Right atrium auricular region (tissue), 2 donors: ENCODE measurements around the gene LRRC32. TPM values are rescaled to one million over a fixed set of nuclear protein-coding genes. Genes with fewer than 3 reads are reported as not detected.

ENCODE experiments used
- DNase-seq: peaks from one replicate; pipeline ENCODE4 v3.0.0-alpha.2; 2019; ENCODE audit warnings: low spot score
- H3K27ac ChIP-seq, 2 donors: fragments of 200-600 bp; sonication (generic); 1 replicate in 1 of 2; 2 replicates in 1 of 2; pipeline ENCODE4 v1.5.1; 2016 to 2019
- H3K27me3 ChIP-seq, 2 donors: fragments of 200-600 bp; sonication (generic); one replicate each; pipeline versions ENCODE4 v1.5.1 to v1.6.0; 2017 to 2019
- H3K36me3 ChIP-seq: fragments of 200-600 bp; sonication (generic); one replicate; pipeline ENCODE4 v1.5.1; 2016
- H3K4me1 ChIP-seq, 2 donors: fragments of 200-600 bp; sonication (generic); one replicate each; pipeline versions ENCODE4 v1.5.1 to v1.6.0; 2017 to 2019
- H3K4me3 ChIP-seq, 2 donors: fragments of 200-600 bp; sonication (generic); 1 replicate in 1 of 2; 2 replicates in 1 of 2; pipeline ENCODE4 v1.5.1; 2017 to 2019; ENCODE audit warnings: mild to moderate bottlenecking in 1 of 2, moderate library complexity in 1 of 2
- H3K9me3 ChIP-seq, 2 donors: fragments of 200-600 bp; sonication (generic); one replicate each; pipeline ENCODE4 v1.5.1; 2019
- CTCF ChIP-seq, 2 donors: fragments of 200-600 bp; sonication (generic); IDR thresholded peaks; one replicate each; pipeline ENCODE4 v1.5.1; 2019; ENCODE audit warnings: antibody characterized with exemption in 2 of 2
- total RNA-seq, 2 donors: library from RNA; depleted of rRNA; stranded (reverse); fragments of >200 nt; gene quantifications; one replicate each; pipeline ENCODE4 v1.1.0, GENCODE V29; 2016

The LRRC32 gene
- total RNA-seq, 2 donors from 2014 or later = 37.9 to 56.0 TPM

- no peak for DNase-seq
- Histone ChIP-seq H3K27me3 (no peaks in the 10 kb centered on the region), H3K27ac (no peak overlapping the region), H3K36me3 (no peaks in the 10 kb centered on the region), H3K4me3 (no peak overlapping the region), H3K4me1 (no peaks in the 10 kb centered on the region), H3K9me3 (peaks cover 0 to 10% of the 10 kb centered on the region in 2 donors)
- no peak for TF ChIP-seq CTCF (IDR thresholded peaks at IDR 0.05)
Observed at GRCh38 chr11:76707293-76707825, 36.8 kb upstream of the LRRC32 start.

- no peak for TF ChIP-seq CTCF (IDR thresholded peaks at IDR 0.05)
- Histone ChIP-seq H3K4me1 (no peaks in the 10 kb centered on the region), H3K27ac (no peak overlapping the region), H3K9me3 (peaks cover 0 to 10% of the 10 kb centered on the region in 2 donors), H3K4me3 (no peak overlapping the region), H3K36me3 (no peaks in the 10 kb centered on the region), H3K27me3 (no peaks in the 10 kb centered on the region)
- DNase-seq = no peak
Observed at GRCh38 chr11:76706667-76707066, 36.1 kb upstream of the LRRC32 start.

GRCh38 chr11:76705826-76706225, 35.3 kb upstream of the LRRC32 start:
- Histone ChIP-seq H3K4me1 (no peaks in the 10 kb centered on the region), H3K36me3 (no peaks in the 10 kb centered on the region), H3K27ac (no peak overlapping the region), H3K27me3 (no peaks in the 10 kb centered on the region), H3K9me3 (peaks cover 0 to 10% of the 10 kb centered on the region in 2 donors), H3K4me3 (no peak overlapping the region)
- DNase-seq = no peak
- no peak for TF ChIP-seq CTCF (IDR thresholded peaks at IDR 0.05)

DNA sequence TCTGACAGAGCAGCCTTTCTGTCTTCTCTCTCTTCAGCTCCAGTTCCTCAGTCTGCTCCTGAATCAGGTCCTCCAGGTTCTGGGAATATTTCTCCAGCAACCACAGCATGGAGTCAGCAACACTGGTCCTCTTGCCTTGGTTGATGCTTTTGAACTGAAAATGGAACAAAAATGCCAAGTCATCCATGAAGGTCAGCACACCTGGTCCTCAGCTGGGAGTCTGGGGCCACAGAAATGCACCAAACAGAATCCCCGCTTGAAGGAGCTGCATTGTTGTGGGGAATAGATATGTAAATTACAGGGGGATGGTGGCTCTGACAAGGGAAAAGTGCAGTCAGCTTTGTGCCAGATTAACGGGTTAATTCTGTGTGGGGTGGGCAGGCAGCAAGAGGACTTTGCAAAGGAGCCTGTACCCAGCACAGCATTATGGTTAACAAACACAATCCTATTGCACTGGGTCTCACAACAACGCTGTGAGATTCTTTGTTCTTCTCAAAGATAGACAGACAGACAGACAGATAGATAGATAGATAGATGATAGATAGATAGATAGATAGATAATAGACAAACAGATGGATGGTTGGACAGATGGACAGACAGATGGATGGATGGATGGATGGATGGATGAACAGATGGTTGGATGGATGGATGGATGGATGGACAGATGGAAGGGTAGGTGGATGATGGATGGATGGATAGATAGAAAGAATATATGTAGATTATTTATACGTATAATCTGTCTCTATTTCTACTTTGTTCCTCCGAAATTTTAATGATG, 33.8 kb upstream of the LRRC32 start:
- peaks cover 0 to 10% of the 10 kb centered on the region in 2 donors for H3K9me3 ChIP-seq
- H3K36me3 ChIP-seq = no peaks in the 10 kb centered on the region
- H3K27me3 ChIP-seq = no peaks in the 10 kb centered on the region
- no peak for DNase-seq
- no peak overlapping the region for H3K4me3 ChIP-seq
- H3K4me1 ChIP-seq = no peaks in the 10 kb centered on the region
- H3K27ac ChIP-seq = no peak overlapping the region
- TF ChIP-seq CTCF (IDR thresholded peaks at IDR 0.05) = no peak

DNA sequence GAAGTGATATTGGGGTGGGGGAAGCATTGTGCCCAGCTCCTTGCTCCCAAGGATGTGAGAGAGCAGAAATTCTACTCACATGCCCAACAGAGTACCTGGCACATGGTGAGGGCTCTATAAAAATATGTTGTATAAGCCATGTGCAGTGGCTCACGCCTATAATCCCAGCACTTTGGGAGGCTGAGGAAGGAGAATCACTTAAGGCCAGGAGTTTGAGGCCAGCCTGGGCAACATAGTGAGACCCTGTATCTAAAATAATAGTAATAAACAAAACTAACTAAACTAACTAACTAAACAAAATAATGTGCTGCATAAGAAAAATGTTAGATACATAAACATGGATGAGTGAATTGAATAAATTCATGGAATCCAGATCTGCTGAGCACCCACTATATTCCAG, 33.2 kb upstream of the LRRC32 start:
- H3K27ac ChIP-seq = no peak overlapping the region
- DNase-seq = no peak

More for the DNA sequence above, 33.2 kb upstream of the LRRC32 start:
- no peaks in the 10 kb centered on the region for H3K4me1 ChIP-seq
- no peaks in the 10 kb centered on the region for H3K27me3 ChIP-seq
- no peak overlapping the region for H3K4me3 ChIP-seq
- no peaks in the 10 kb centered on the region for H3K36me3 ChIP-seq
- no peak for TF ChIP-seq CTCF (IDR thresholded peaks at IDR 0.05)
- H3K9me3 ChIP-seq = peaks cover 0 to 10% of the 10 kb centered on the region in 2 donors
